T47D (cell line): ENCODE measurements around the gene PSTPIP1.

Experiments
- DNase-seq, 2 experiments: peaks; one replicate each; pipeline versions ENCODE4 v3.0.0 to v3.0.0-alpha.2; 2011 to 2012; ENCODE audit warnings: low read depth in 1 of 2, low spot score in 1 of 2
- JUND ChIP-seq: IDR thresholded peaks from 2 replicates; pipeline ENCODE4 v1.6.1; 2012; ENCODE audit warnings: low read depth
- in situ Hi-C: cut with HindIII; loops from 2 replicates; pipeline ENCODE4 v1.10.0; 2016; ENCODE audit warnings: low sequenced_read_pairs, low pct_unique_long_range_greater_than_20kb

The PSTPIP1 gene

GRCh38 chr15:77060546-77060945 is 65.6 kb downstream of the PSTPIP1 start:
- in situ Hi-C loops, result no loop called here
- TF ChIP-seq JUND, result no peak
- DNase-seq, result no peak

GRCh38 chr15:77063249-77063648 is 68.3 kb downstream of the PSTPIP1 start:
- in situ Hi-C loops, result no loop called here
- DNase-seq, result no peak
- no peak for TF ChIP-seq JUND

GRCh38 chr15:77064063-77064462 is 69.1 kb downstream of the PSTPIP1 start:
- no peak for DNase-seq
- in situ Hi-C loops, result no loop called here
- no peak for TF ChIP-seq JUND

- no peak for TF ChIP-seq JUND
- no peak for DNase-seq
- in situ Hi-C loops, result no loop called here
Observed at GRCh38 chr15:77064539-77065308, 69.8 kb downstream of the PSTPIP1 start.

- in situ Hi-C loops, result no loop called here
- TF ChIP-seq JUND, result no peak
- DNase-seq, result peak in 1 of 2 experiments; percentile 15
Observed at GRCh38 chr15:77066971-77067690, 72.2 kb downstream of the PSTPIP1 start.

GRCh38 chr15:77067691-77068367 is 72.9 kb downstream of the PSTPIP1 start:
- in situ Hi-C loops, result no loop called here
- TF ChIP-seq JUND, result no peak
- no peak for DNase-seq

- TF ChIP-seq JUND, result no peak
- no peak for DNase-seq
- in situ Hi-C loops, result no loop called here
Observed at GRCh38 chr15:77068633-77069032, 73.7 kb downstream of the PSTPIP1 start.

- TF ChIP-seq JUND, result no peak
- in situ Hi-C loops, result no loop called here
- peak in 1 of 2 experiments; percentile 19 for DNase-seq
Observed at GRCh38 chr15:77069521-77070121, 74.7 kb downstream of the PSTPIP1 start.

GRCh38 chr15:77070180-77070494 is 75.2 kb downstream of the PSTPIP1 start:
- no peak for TF ChIP-seq JUND
- in situ Hi-C loops, result no loop called here
- DNase-seq, result no peak

- peak; percentile 89 to 91 for DNase-seq
- in situ Hi-C loops, result no loop called here
- TF ChIP-seq JUND, result no peak
Observed at GRCh38 chr15:77070495-77071304, 75.8 kb downstream of the PSTPIP1 start, which contains the start of gene TSPAN3. TSS of gene TSPAN3 (minus strand) at chr15:77071109. CDS start at chr15:77070954, 155 bp downstream.

- DNase-seq, result no peak
- TF ChIP-seq JUND, result no peak
- in situ Hi-C loops, result no loop called here
Observed at GRCh38 chr15:77071305-77072223, 76.6 kb downstream of the PSTPIP1 start.
